Kidney (tissue), 14 donors: Measurements from ENCODE around the gene MEGF9. TPM values are rescaled to one million over a fixed set of nuclear protein-coding genes. Genes with fewer than 3 reads are reported as not detected.

Experiments
- DNase-seq, 5 donors: peaks; one replicate each; pipeline ENCODE4 v3.0.0-alpha.2; 2013 to 2020
- FAIRE-seq: peaks from 2 replicates; lab custom pipeline; 2012; peaks lifted over from hg19 to GRCh38; lab: Jason Lieb, UNC
- H3K27ac ChIP-seq, 2 donors: one replicate each; pipeline ENCODE4 v1.7.0; 2013; ENCODE audit warnings: low read depth in 2 of 2, low read length in 2 of 2, inconsistent platforms in 1 of 2
- H3K27me3 ChIP-seq: one replicate; pipeline ENCODE4 v1.7.1; 2013; ENCODE audit warnings: low read length, inconsistent platforms; ENCODE audit not compliant: control insufficient read depth, insufficient read depth
- H3K36me3 ChIP-seq, 3 donors: one replicate each; pipeline versions ENCODE4 v1.7.0 to v1.7.1; 2013; ENCODE audit warnings: low read length in 3 of 3, control low read depth in 1 of 3, inconsistent platforms in 1 of 3; ENCODE audit not compliant: insufficient read depth in 3 of 3, control insufficient read depth in 2 of 3
- H3K4me1 ChIP-seq, 3 donors: one replicate each; pipeline versions ENCODE4 v1.7.0 to v1.7.1; 2013; ENCODE audit warnings: low read length in 3 of 3, inconsistent platforms in 1 of 3, low read depth in 1 of 3; ENCODE audit not compliant: control insufficient read depth in 2 of 3, insufficient read depth in 2 of 3
- H3K4me3 ChIP-seq, 3 donors: one replicate each; pipeline versions ENCODE4 v1.7.0 to v1.8.1; 2013; ENCODE audit warnings: low read length in 3 of 3, control low read depth in 1 of 3, inconsistent platforms in 1 of 3
- H3K9ac ChIP-seq, 3 donors: one replicate each; pipeline versions ENCODE4 v1.7.0 to v1.7.1; 2013; ENCODE audit warnings: low read length in 3 of 3, control low read depth in 1 of 3, inconsistent platforms in 1 of 3
- H3K9me3 ChIP-seq, 3 donors: one replicate each; pipeline versions ENCODE4 v1.7.0 to v1.7.1; 2013; ENCODE audit warnings: low read length in 3 of 3, control low read depth in 1 of 3, inconsistent platforms in 1 of 3; ENCODE audit not compliant: control insufficient read depth in 2 of 3, insufficient read depth in 1 of 3
- intact Hi-C: fragments of 100-400 bp; cut with DNase I; formaldehyde crosslinking; loops from one replicate; pipeline ENCODE4 v1.11.1; 2022
- polyA plus RNA-seq: library from polyadenylated mRNA; stranded (reverse); fragments of 350-450 nt; fragmentation: Illumina TruSeq; extraction: RNeasy Lipid Tissue Mini Kit (QIAGEN cat#74804); gene quantifications from one replicate; pipeline ENCODE4 v1.2.3, GENCODE V29; 2014; ENCODE audit warnings: low read depth, low replicate concordance; ENCODE audit not compliant: insufficient read depth
- total RNA-seq: library from RNA; stranded (reverse); fragmentation: NEBNext Ultra II Directional; extraction: Animal tissue kit (Norgen Biotek cat#: 25700); gene quantifications from one replicate; pipeline ENCODE4 v1.2.1, GENCODE V29; 2021
- TF ChIP-seq, protein P1 (sequence below): IDR thresholded peaks from 3 replicates; pipeline ENCODE4 v1.5.1; 2012; ENCODE audit warnings: mild to moderate bottlenecking, moderate library complexity, borderline replicate concordance; ENCODE audit not compliant: insufficient read depth; ENCODE audit errors: extremely low read depth
- donor health status: control.
- donor health status: control.
- donor health status: control.
- donor health status: control.
- donor health status: control.
- donor health status: DM: yes; HTN: yes; CAD: no.
- donor health status: Normal renal cell carcinoma (clear cell type).

Gene MEGF9
- total and polyA plus RNA-seq, 2 donors from 2014 or later = 12.4 to 20.4 TPM

DNA sequence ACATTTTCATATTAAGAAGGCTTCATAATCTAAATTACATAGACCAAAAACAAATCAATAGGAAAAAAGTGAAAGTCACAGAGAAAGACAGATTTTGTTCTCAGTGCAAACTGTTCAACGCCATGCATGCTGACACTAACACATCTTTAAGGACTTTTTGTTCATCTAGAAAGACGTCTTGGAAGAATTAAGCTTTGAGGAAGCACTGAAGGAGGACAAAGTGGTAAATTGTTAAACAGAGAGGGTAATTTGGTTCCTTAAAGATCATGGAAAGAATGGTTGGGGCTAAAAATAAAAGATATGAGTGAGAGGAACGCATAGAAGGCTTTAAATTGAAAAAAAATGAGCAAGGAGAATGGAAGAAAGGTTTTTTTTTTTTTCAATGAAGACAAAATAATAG, 9.1 kb downstream of the MEGF9 start:
- Histone ChIP-seq H3K27ac (no peak overlapping the region), H3K9me3 (no peaks in the 10 kb centered on the region), H3K4me3 (no peak overlapping the region), H3K4me1 (peaks cover 0 to 2% (median 0%) of the 10 kb centered on the region in 3 donors), H3K27me3 (no peaks in the 10 kb centered on the region), H3K36me3 (no peaks in the 10 kb centered on the region), H3K9ac (no peak overlapping the region)
- no peak for DNase-seq
- no peak for FAIRE-seq
- intact Hi-C loops = no loop called here
- TF ChIP-seq, protein P1, sequence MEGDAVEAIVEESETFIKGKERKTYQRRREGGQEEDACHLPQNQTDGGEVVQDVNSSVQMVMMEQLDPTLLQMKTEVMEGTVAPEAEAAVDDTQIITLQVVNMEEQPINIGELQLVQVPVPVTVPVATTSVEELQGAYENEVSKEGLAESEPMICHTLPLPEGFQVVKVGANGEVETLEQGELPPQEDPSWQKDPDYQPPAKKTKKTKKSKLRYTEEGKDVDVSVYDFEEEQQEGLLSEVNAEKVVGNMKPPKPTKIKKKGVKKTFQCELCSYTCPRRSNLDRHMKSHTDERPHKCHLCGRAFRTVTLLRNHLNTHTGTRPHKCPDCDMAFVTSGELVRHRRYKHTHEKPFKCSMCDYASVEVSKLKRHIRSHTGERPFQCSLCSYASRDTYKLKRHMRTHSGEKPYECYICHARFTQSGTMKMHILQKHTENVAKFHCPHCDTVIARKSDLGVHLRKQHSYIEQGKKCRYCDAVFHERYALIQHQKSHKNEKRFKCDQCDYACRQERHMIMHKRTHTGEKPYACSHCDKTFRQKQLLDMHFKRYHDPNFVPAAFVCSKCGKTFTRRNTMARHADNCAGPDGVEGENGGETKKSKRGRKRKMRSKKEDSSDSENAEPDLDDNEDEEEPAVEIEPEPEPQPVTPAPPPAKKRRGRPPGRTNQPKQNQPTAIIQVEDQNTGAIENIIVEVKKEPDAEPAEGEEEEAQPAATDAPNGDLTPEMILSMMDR = no peak

DNA sequence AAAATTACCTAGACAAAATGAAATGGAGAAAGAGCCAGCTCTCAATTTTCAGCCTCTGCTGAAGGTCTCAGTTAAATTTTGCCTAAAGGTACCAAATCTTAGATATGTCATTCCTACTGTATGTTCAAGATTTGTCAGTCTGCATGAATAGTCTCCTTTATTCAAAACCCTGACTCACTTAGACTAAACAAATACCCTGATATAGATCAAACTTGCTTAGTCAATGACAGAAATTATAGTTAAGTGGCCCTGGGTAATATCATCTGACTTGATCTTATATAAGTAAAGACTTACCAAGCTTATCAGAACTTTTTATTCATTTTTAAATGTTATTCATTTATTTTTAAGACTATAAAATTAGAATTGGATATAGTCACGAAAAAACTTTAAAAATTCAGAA, 12.2 kb downstream of the MEGF9 start:
- no peak overlapping the region for H3K9ac ChIP-seq

DNA sequence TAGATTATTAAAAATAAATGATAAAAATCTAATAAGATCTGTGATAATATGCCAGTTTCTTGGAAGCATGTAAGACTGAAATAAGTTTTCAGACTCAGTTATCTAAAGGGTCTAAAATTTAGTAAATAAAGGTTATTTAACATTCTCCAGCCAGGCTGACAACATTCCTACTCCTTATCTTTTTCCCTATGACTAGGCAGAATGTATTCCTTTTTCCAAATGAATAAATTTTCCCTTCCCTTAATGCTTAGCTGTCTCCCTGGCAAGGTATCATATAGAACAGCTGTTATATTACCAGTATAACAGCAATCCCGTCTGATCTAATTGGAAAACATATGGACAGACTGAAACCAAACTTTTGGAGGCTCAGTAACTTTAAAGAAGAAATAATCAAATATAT, 13.0 kb downstream of the MEGF9 start:
- no peaks in the 10 kb centered on the region for H3K4me1 ChIP-seq
- intact Hi-C loops = no loop called here
- FAIRE-seq = no peak

More for the DNA sequence above, 12.2 kb downstream of the MEGF9 start:
- Histone ChIP-seq H3K27ac (no peak overlapping the region), H3K27me3 (no peaks in the 10 kb centered on the region), H3K36me3 (no peaks in the 10 kb centered on the region), H3K9me3 (no peaks in the 10 kb centered on the region), H3K4me1 (no peaks in the 10 kb centered on the region), H3K4me3 (no peak overlapping the region)
- intact Hi-C loops = no loop called here
- DNase-seq (no peak), FAIRE-seq (no peak)
- TF ChIP-seq, protein P1 = no peak

More for the DNA sequence above, 13.0 kb downstream of the MEGF9 start:
- no peak overlapping the region for H3K9ac ChIP-seq
- no peak for DNase-seq
- no peaks in the 10 kb centered on the region for H3K36me3 ChIP-seq
- TF ChIP-seq, protein P1 = no peak
- no peak overlapping the region for H3K27ac ChIP-seq
- H3K27me3 ChIP-seq = no peaks in the 10 kb centered on the region
- H3K9me3 ChIP-seq = no peaks in the 10 kb centered on the region
- H3K4me3 ChIP-seq = no peak overlapping the region
